Memory B cell (primary cell): ENCODE data around the gene RGPD3.
"Not testable (repeated sequence)": the region's sequence is repeated elsewhere in the genome, so short reads cannot be mapped to it uniquely, and the experiment has no call there.

Source experiments
- ATAC-seq: fragments of 150-1000 bp; cut with Tn5 transposase; 2 replicates; pipeline ENCODE4 v1.10.0; 2021; ENCODE audit warnings: low read depth, mild to moderate bottlenecking, moderate library complexity
- DNase-seq, 2 donors: peaks; one replicate each; pipeline ENCODE4 v3.0.0; 2022; ENCODE audit warnings: low spot score in 2 of 2
- H3K27ac Mint-ChIP-seq: one replicate; pipeline ENCODE4 v1.8.0; 2022; ENCODE audit warnings: mild to moderate bottlenecking, moderate library complexity, mixed read lengths
- H3K27me3 Mint-ChIP-seq: one replicate; pipeline ENCODE4 v1.8.0; 2022; ENCODE audit warnings: mixed read lengths
- H3K36me3 Mint-ChIP-seq: one replicate; pipeline ENCODE4 v1.8.0; 2022; ENCODE audit warnings: mild to moderate bottlenecking, mixed read lengths
- H3K4me1 Mint-ChIP-seq: one replicate; pipeline ENCODE4 v1.8.0; 2022; ENCODE audit warnings: mixed read lengths
- H3K4me3 Mint-ChIP-seq: one replicate; pipeline ENCODE4 v1.8.0; 2022; ENCODE audit warnings: mild to moderate bottlenecking, moderate library complexity, mixed read lengths
- H3K9me3 Mint-ChIP-seq: one replicate; pipeline ENCODE4 v1.8.0; 2022; ENCODE audit warnings: mixed read lengths

RGPD3 gene

GRCh38 chr2:106468107-106468506, at the start of gene RGPD3:
Gene RGPD3, minus strand, starts transcription at chr2:106468413. Its CDS starts 125 bp downstream, at chr2:106468288.
- not testable (repeated sequence) for H3K27ac Mint-ChIP-seq, H3K4me3 Mint-ChIP-seq, ATAC-seq, DNase-seq, H3K4me1 Mint-ChIP-seq, H3K9me3 Mint-ChIP-seq, H3K27me3 Mint-ChIP-seq, H3K36me3 Mint-ChIP-seq

GRCh38 chr2:106517329-106517728, 49.1 kb upstream of the RGPD3 start:
- Mint-ChIP-seq H3K4me3 (no peak overlapping the region), H3K4me1 (no peaks in the 10 kb centered on the region), H3K27ac (no peak overlapping the region), H3K9me3 (peaks cover 1% of the 10 kb centered on the region), H3K36me3 (no peaks in the 10 kb centered on the region), H3K27me3 (peaks cover 10% of the 10 kb centered on the region)
- DNase-seq (no peak), ATAC-seq (no peak)

- H3K4me3 Mint-ChIP-seq, result no peak overlapping the region
- H3K27me3 Mint-ChIP-seq, result peaks cover 12% of the 10 kb centered on the region
- no peak overlapping the region for H3K27ac Mint-ChIP-seq
- ATAC-seq (no peak), DNase-seq (no peak)
- H3K4me1 Mint-ChIP-seq, result peaks cover 2% of the 10 kb centered on the region
- no peaks in the 10 kb centered on the region for H3K36me3 Mint-ChIP-seq
- H3K9me3 Mint-ChIP-seq, result peaks cover 1% of the 10 kb centered on the region
These were observed 48.7 kb upstream of the RGPD3 start for GRCh38 chr2:106516864-106517263.

- Mint-ChIP-seq H3K36me3 (no peaks in the 10 kb centered on the region), H3K27me3 (peaks cover 12% of the 10 kb centered on the region), H3K4me1 (peaks cover 2% of the 10 kb centered on the region), H3K4me3 (no peak overlapping the region), H3K9me3 (peaks cover 1% of the 10 kb centered on the region), H3K27ac (no peak overlapping the region)
- ATAC-seq (no peak), DNase-seq (no peak)
These were observed 48.2 kb upstream of the RGPD3 start for GRCh38 chr2:106516436-106516835.

GRCh38 chr2:106514827-106515226, 46.6 kb upstream of the RGPD3 start:
- not testable (repeated sequence) for H3K4me1 Mint-ChIP-seq, H3K27ac Mint-ChIP-seq, H3K36me3 Mint-ChIP-seq, H3K4me3 Mint-ChIP-seq, DNase-seq, H3K9me3 Mint-ChIP-seq, ATAC-seq
- peaks cover 11% of the 10 kb centered on the region for H3K27me3 Mint-ChIP-seq

- not testable (repeated sequence) for H3K27me3 Mint-ChIP-seq, H3K4me3 Mint-ChIP-seq, H3K36me3 Mint-ChIP-seq, H3K27ac Mint-ChIP-seq, ATAC-seq, DNase-seq, H3K4me1 Mint-ChIP-seq, H3K9me3 Mint-ChIP-seq
These were observed 45.2 kb upstream of the RGPD3 start for GRCh38 chr2:106513391-106513790.

- not testable (repeated sequence) for H3K27me3 Mint-ChIP-seq, DNase-seq, H3K27ac Mint-ChIP-seq, ATAC-seq, H3K36me3 Mint-ChIP-seq, H3K4me1 Mint-ChIP-seq, H3K4me3 Mint-ChIP-seq, H3K9me3 Mint-ChIP-seq
These were observed 43.7 kb upstream of the RGPD3 start for GRCh38 chr2:106511934-106512333.

- H3K4me3 Mint-ChIP-seq, DNase-seq, H3K27ac Mint-ChIP-seq, H3K4me1 Mint-ChIP-seq, H3K9me3 Mint-ChIP-seq, H3K27me3 Mint-ChIP-seq, ATAC-seq, H3K36me3 Mint-ChIP-seq: not testable (repeated sequence)
These were observed 43.3 kb upstream of the RGPD3 start for GRCh38 chr2:106511476-106511901.

GRCh38 chr2:106510791-106511190, 42.6 kb upstream of the RGPD3 start:
- H3K9me3 Mint-ChIP-seq, DNase-seq, H3K27ac Mint-ChIP-seq, H3K27me3 Mint-ChIP-seq, H3K36me3 Mint-ChIP-seq, H3K4me3 Mint-ChIP-seq, ATAC-seq, H3K4me1 Mint-ChIP-seq: not testable (repeated sequence)

- not testable (repeated sequence) for H3K27me3 Mint-ChIP-seq, H3K9me3 Mint-ChIP-seq, H3K4me3 Mint-ChIP-seq, H3K4me1 Mint-ChIP-seq, H3K27ac Mint-ChIP-seq, H3K36me3 Mint-ChIP-seq, ATAC-seq, DNase-seq
These were observed 41.2 kb upstream of the RGPD3 start for GRCh38 chr2:106509374-106509770.

GRCh38 chr2:106508660-106509373, 40.6 kb upstream of the RGPD3 start:
- DNase-seq, H3K27me3 Mint-ChIP-seq, H3K4me3 Mint-ChIP-seq, H3K36me3 Mint-ChIP-seq, ATAC-seq, H3K4me1 Mint-ChIP-seq, H3K9me3 Mint-ChIP-seq, H3K27ac Mint-ChIP-seq: not testable (repeated sequence)

- H3K27ac Mint-ChIP-seq, H3K4me1 Mint-ChIP-seq, H3K27me3 Mint-ChIP-seq, DNase-seq, ATAC-seq, H3K4me3 Mint-ChIP-seq, H3K36me3 Mint-ChIP-seq, H3K9me3 Mint-ChIP-seq: not testable (repeated sequence)
These were observed 37.9 kb upstream of the RGPD3 start for GRCh38 chr2:106506002-106506687.

- H3K27me3 Mint-ChIP-seq, H3K36me3 Mint-ChIP-seq, DNase-seq, H3K4me1 Mint-ChIP-seq, H3K9me3 Mint-ChIP-seq, ATAC-seq, H3K4me3 Mint-ChIP-seq, H3K27ac Mint-ChIP-seq: not testable (repeated sequence)
These were observed 36.6 kb upstream of the RGPD3 start for GRCh38 chr2:106504787-106505186.

- not testable (repeated sequence) for H3K27ac Mint-ChIP-seq, H3K27me3 Mint-ChIP-seq, H3K9me3 Mint-ChIP-seq, DNase-seq, H3K4me3 Mint-ChIP-seq, ATAC-seq, H3K36me3 Mint-ChIP-seq, H3K4me1 Mint-ChIP-seq
These were observed 36.0 kb upstream of the RGPD3 start for GRCh38 chr2:106504192-106504591.

GRCh38 chr2:106502351-106502750, 34.1 kb upstream of the RGPD3 start:
- H3K4me3 Mint-ChIP-seq, DNase-seq, H3K9me3 Mint-ChIP-seq, H3K36me3 Mint-ChIP-seq, ATAC-seq, H3K27ac Mint-ChIP-seq, H3K27me3 Mint-ChIP-seq, H3K4me1 Mint-ChIP-seq: not testable (repeated sequence)
